ENCODE measurements around the gene APOA1.

Gene APOA1

GRCh38 chr11:116874251-116874650, 36.8 kb upstream of the APOA1 start:
- no peak for TF ChIP-seq CTCF (IDR thresholded peaks at IDR 0.05)

DNA sequence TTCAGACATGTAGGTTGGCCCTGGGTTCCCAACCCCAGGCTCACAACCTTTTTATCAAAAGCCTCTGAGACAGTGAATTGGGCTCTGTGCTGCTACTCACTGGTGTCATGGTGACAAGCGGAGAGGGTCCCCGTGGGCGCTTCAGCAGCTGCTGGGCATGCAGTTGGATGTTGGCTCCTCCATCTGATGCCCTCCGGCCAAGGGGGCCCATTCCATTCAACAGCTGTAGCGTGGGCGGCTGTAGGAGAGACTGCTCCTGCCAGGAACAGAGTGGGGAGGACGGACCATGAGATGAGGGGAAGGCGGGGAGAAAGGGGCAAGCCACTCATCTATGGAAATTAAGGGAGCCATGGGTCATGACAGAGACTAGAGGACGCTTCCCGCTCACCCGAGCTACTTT, 36.0 kb upstream of the APOA1 start:
- TF ChIP-seq CTCF (IDR thresholded peaks at IDR 0.05): no peak

DNA sequence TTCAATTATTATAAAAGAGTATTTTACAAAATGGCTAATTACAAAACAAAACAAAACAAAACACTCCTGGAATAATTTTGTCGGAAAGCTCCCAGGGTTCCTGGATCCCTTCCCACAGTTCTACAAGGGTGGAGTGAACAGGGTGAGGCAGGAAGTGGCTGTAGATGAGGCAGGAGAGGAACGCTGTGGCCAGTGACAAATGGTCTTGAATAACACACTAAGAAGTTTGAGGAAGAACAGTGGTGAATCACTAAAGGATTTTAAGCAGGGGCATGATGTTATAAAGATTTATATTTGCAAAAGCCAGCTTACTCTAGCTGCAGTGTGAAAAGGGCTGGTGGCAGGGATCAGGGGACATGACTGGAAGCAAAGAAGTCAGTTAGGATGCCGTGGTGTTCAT, 33.8 kb upstream of the APOA1 start:
- TF ChIP-seq CTCF (IDR thresholded peaks at IDR 0.05): no peak

DNA sequence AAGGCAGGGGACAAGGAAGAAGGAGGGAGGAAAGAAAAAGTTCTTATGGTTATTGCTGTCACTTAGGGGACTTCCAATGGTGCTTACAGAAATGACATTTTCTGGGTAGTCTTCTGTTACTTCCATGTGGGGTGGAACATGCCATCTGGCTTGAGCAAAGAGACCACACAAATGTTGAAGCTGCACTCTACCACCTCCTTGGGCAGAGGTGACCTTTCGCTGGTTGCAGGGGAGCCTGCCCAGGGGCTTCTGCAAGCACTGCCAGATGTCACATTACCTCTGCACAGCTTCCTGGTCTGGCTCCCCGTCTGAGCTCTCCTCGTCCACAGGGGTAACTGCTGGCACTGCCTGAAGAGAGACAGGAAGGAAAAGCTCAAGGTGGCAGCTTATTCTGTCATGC, 32.6 kb upstream of the APOA1 start:
- no peak for TF ChIP-seq CTCF (IDR thresholded peaks at IDR 0.05)

- no peak for TF ChIP-seq CTCF (IDR thresholded peaks at IDR 0.05)
Observed at GRCh38 chr11:116869610-116870009, 32.2 kb upstream of the APOA1 start.

- TF ChIP-seq CTCF (IDR thresholded peaks at IDR 0.05): no peak
Observed at GRCh38 chr11:116868066-116868465, 30.6 kb upstream of the APOA1 start.

DNA sequence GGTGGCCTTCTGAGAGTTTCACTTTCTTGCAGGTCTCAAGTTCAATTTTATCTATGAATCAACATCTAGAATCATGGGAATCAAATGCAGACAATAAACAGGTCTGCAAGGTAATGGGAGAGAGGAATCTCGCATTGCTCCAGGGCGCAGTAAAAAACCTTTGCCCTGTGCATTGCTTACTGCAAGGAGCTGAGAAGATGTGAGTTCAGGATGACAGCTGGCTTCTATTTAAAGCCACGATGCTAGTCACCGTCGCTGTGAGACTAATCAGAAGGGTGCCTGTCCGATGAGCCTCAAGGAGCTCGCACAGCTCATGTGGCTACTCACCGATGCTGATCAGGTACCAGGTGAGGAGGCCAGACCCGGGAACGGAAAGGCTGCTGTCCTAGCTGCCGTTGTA, 30.2 kb upstream of the APOA1 start:
- TF ChIP-seq CTCF (IDR thresholded peaks at IDR 0.05): no peak

DNA sequence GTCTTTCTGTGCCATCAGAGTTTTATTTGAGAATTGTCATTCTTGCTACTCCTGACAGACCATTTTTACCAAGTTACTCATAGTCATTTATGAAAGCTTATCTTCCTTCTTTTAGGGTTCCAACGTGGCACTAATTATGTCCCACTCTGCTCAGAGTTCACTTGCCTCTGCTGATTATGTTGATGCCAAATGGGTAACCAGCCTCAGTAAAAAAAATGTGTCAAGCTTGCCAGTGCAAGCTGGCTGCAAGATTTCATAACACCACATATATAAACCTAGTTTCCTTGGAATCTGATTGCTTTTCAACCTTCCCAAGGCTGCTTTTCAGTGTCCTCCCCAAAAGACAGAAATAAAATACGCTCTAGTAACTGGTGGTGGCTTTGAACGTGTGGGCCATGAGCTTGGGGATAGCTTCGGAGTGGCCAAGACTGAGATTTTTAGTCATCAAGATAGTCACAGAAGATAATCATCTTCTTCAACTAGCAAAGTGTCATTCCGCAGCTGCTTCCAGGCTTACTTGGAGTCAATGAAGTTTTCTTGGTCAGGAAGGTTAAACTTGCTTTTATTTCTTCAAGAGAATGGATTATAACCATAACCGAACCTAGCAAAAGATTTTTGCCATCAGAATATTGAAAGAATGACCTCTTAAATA, 29.5 kb upstream of the APOA1 start:
- TF ChIP-seq CTCF (IDR thresholded peaks at IDR 0.05): no peak

Data from LNCAP (cell line).